HEK293 (cell line): ENCODE results near the gene ABCB10.
A peak's percentile ranks its signal among the peaks of the same experiment; 100 is the strongest.

Experiments
- GLIS1 ChIP-seq: fragments of 450-650 bp; formaldehyde crosslinking; IDR thresholded peaks from 2 replicates; pipeline ENCODE4 v1.5.1; 2016; ENCODE audit warnings: missing biosample characterization, missing genetic modification characterization
- HOXC10 ChIP-seq: sonication (generic); formaldehyde crosslinking; IDR thresholded peaks from 2 replicates; pipeline ENCODE4 v1.8.1; 2023; ENCODE audit warnings: mild to moderate bottlenecking, missing genetic modification reagents
- KLF16 ChIP-seq: fragments of 450-650 bp; formaldehyde crosslinking; IDR thresholded peaks from 2 replicates; pipeline ENCODE4 v1.5.1; 2017; ENCODE audit warnings: missing biosample characterization, missing genetic modification characterization
- SP2 ChIP-seq: fragments of 450-650 bp; formaldehyde crosslinking; IDR thresholded peaks from 2 replicates; pipeline ENCODE4 v1.5.1; 2016; ENCODE audit warnings: missing biosample characterization, missing genetic modification characterization
- SP7 ChIP-seq: fragments of 450-650 bp; formaldehyde crosslinking; IDR thresholded peaks from 2 replicates; pipeline ENCODE4 v1.5.1; 2016; ENCODE audit warnings: missing biosample characterization, missing genetic modification characterization
- ZFP41 ChIP-seq: fragments of 450-650 bp; formaldehyde crosslinking; IDR thresholded peaks from 2 replicates; pipeline ENCODE4 v1.5.1; 2016; ENCODE audit warnings: missing biosample characterization, missing genetic modification characterization, borderline replicate concordance
- ZIC2 ChIP-seq: fragments of 450-650 bp; formaldehyde crosslinking; IDR thresholded peaks from 2 replicates; pipeline ENCODE4 v1.5.1; 2016; ENCODE audit warnings: missing biosample characterization, missing genetic modification characterization
- ZNF146 ChIP-seq: fragments of 450-650 bp; formaldehyde crosslinking; IDR thresholded peaks from 2 replicates; pipeline ENCODE4 v1.5.1; 2016; ENCODE audit warnings: missing biosample characterization, missing genetic modification characterization
- ZNF155 ChIP-seq: fragments of 450-650 bp; formaldehyde crosslinking; IDR thresholded peaks from 2 replicates; pipeline ENCODE4 v1.5.1; 2016; ENCODE audit warnings: missing biosample characterization, missing genetic modification characterization
- ZNF169 ChIP-seq: fragments of 450-650 bp; formaldehyde crosslinking; IDR thresholded peaks from 2 replicates; pipeline ENCODE4 v1.5.1; 2016; ENCODE audit warnings: missing biosample characterization, missing genetic modification characterization
- ZNF221 ChIP-seq: fragments of 450-650 bp; formaldehyde crosslinking; IDR thresholded peaks from 2 replicates; pipeline ENCODE4 v1.5.1; 2017; ENCODE audit warnings: missing biosample characterization, missing genetic modification characterization, borderline replicate concordance
- ZNF223 ChIP-seq: fragments of 450-650 bp; formaldehyde crosslinking; IDR thresholded peaks from 2 replicates; pipeline ENCODE4 v1.5.1; 2016; ENCODE audit warnings: missing biosample characterization, missing genetic modification characterization
- ZNF248 ChIP-seq: fragments of 450-650 bp; formaldehyde crosslinking; IDR thresholded peaks from 2 replicates; pipeline ENCODE4 v1.5.1; 2017; ENCODE audit warnings: missing biosample characterization, missing genetic modification characterization
- ZNF292 ChIP-seq: fragments of 450-650 bp; formaldehyde crosslinking; IDR thresholded peaks from 2 replicates; pipeline ENCODE4 v1.5.1; 2016; ENCODE audit warnings: low read depth, missing biosample characterization, missing genetic modification characterization, borderline replicate concordance
- ZNF302 ChIP-seq: fragments of 450-650 bp; formaldehyde crosslinking; IDR thresholded peaks from 2 replicates; pipeline ENCODE4 v1.5.1; 2016; ENCODE audit warnings: missing biosample characterization, missing genetic modification characterization, low read depth
- ZNF311 ChIP-seq: fragments of 450-650 bp; formaldehyde crosslinking; IDR thresholded peaks from 2 replicates; pipeline ENCODE4 v1.5.1; 2017; ENCODE audit warnings: missing biosample characterization, missing genetic modification characterization, borderline replicate concordance
- ZNF341 ChIP-seq: fragments of 450-650 bp; formaldehyde crosslinking; IDR thresholded peaks from 2 replicates; pipeline ENCODE4; 2016; ENCODE audit warnings: low read depth, missing biosample characterization, missing genetic modification characterization
- ZNF350 ChIP-seq: fragments of 450-650 bp; formaldehyde crosslinking; IDR thresholded peaks from 2 replicates; pipeline ENCODE4 v1.5.0; 2017; ENCODE audit warnings: missing biosample characterization, mild to moderate bottlenecking, missing genetic modification characterization
- ZNF623 ChIP-seq: fragments of 450-650 bp; formaldehyde crosslinking; IDR thresholded peaks from 2 replicates; pipeline ENCODE4 v1.5.1; 2016; ENCODE audit warnings: missing biosample characterization, missing genetic modification characterization
- ZNF624 ChIP-seq: fragments of 450-650 bp; formaldehyde crosslinking; IDR thresholded peaks from 2 replicates; pipeline ENCODE4 v1.5.1; 2017; ENCODE audit warnings: missing biosample characterization, missing genetic modification characterization
- ZNF629 ChIP-seq: fragments of 450-650 bp; formaldehyde crosslinking; IDR thresholded peaks from 2 replicates; pipeline ENCODE4 v1.5.1; 2017; ENCODE audit warnings: missing biosample characterization, missing genetic modification characterization
- ZNF670 ChIP-seq: fragments of 450-650 bp; formaldehyde crosslinking; IDR thresholded peaks from 2 replicates; pipeline ENCODE4 v1.5.1; 2016; ENCODE audit warnings: missing biosample characterization, missing genetic modification characterization, low read depth
- ZNF701 ChIP-seq: fragments of 450-650 bp; formaldehyde crosslinking; IDR thresholded peaks from 2 replicates; pipeline ENCODE4 v1.5.1; 2016; ENCODE audit warnings: missing biosample characterization, missing genetic modification characterization
- ZNF830 ChIP-seq: fragments of 450-650 bp; IDR thresholded peaks from 2 replicates; pipeline ENCODE4 v1.5.0; 2018; ENCODE audit warnings: missing biosample characterization, missing genetic modification characterization, low read depth, mild to moderate bottlenecking, moderate library complexity
- TF ChIP-seq, protein P1 (sequence below): fragments of 450-650 bp; formaldehyde crosslinking; conservative IDR thresholded peaks from 2 replicates; pipeline ENCODE4 v1.5.1; 2016; ENCODE audit warnings: low read depth, missing biosample characterization, missing genetic modification characterization
- TF ChIP-seq, protein P2 (sequence below): IDR thresholded peaks from 2 replicates; pipeline ENCODE4 v1.6.1; 2011; ENCODE audit warnings: mild to moderate bottlenecking, low read depth, low read length, borderline replicate concordance
- TF ChIP-seq, protein P3 (sequence below): fragments of 450-650 bp; formaldehyde crosslinking; IDR thresholded peaks from 2 replicates; pipeline ENCODE4 v1.5.1; 2016; ENCODE audit warnings: missing biosample characterization, missing genetic modification characterization
- TF ChIP-seq, protein P4 (sequence below): sonication (generic); formaldehyde crosslinking; IDR thresholded peaks from 2 replicates; pipeline ENCODE4 v1.8.1; 2022; ENCODE audit warnings: mild to moderate bottlenecking, moderate library complexity, missing genetic modification reagents
- TF ChIP-seq, protein P5 (sequence below): fragments of 450-650 bp; formaldehyde crosslinking; IDR thresholded peaks from 2 replicates; pipeline ENCODE4 v1.5.1; 2016; ENCODE audit warnings: missing biosample characterization, missing genetic modification characterization

ABCB10 gene

DNA sequence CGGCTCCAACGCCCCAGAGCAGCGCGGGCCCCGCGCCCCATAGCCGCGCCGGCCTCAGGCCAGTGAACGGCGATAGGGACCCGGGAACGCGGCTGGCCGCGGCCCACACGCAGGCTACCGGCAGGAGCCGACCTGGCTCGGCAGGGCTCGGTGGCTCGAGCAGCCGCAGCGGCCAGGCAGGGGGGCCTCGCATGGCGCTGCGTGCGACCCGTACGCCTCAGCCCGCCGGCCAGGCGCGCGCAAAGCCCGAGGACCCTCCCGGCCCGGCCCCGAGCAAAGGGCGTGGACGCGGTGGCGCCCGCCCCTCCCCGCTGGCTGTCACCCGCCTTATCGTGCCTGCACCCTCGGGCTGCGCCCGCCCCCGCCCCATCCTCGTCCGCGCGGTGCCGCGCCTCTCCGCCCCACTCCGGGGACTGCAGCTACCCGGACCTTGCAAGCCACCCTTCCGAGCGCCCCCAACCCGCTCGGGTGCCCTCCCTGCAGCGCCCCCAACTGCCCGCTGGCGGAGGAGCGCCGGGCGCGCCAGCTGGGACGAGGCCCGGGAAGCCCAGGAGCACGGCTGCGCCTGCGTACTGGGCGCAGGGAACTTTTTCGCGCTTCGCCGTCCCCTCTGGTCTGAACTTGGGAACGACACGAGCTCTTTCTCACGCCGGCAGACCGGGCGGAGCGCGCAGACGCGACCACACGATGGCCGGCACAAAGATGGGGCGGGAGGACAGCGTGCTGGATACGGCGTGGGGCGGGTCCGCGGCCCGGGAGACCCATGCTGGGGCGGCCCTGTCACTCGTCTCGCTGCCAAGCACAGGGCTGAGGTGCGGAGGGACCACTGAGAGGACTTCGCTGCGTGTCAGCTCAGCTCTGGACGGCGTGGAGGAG is at the start of gene ABCB10 (continued):
- TF ChIP-seq, protein P1, sequence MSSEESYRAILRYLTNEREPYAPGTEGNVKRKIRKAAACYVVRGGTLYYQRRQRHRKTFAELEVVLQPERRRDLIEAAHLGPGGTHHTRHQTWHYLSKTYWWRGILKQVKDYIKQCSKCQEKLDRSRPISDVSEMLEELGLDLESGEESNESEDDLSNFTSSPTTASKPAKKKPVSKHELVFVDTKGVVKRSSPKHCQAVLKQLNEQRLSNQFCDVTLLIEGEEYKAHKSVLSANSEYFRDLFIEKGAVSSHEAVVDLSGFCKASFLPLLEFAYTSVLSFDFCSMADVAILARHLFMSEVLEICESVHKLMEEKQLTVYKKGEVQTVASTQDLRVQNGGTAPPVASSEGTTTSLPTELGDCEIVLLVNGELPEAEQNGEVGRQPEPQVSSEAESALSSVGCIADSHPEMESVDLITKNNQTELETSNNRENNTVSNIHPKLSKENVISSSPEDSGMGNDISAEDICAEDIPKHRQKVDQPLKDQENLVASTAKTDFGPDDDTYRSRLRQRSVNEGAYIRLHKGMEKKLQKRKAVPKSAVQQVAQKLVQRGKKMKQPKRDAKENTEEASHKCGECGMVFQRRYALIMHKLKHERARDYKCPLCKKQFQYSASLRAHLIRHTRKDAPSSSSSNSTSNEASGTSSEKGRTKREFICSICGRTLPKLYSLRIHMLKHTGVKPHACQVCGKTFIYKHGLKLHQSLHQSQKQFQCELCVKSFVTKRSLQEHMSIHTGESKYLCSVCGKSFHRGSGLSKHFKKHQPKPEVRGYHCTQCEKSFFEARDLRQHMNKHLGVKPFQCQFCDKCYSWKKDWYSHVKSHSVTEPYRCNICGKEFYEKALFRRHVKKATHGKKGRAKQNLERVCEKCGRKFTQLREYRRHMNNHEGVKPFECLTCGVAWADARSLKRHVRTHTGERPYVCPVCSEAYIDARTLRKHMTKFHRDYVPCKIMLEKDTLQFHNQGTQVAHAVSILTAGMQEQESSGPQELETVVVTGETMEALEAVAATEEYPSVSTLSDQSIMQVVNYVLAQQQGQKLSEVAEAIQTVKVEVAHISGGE (tag by site-specific recombination): peak; percentile 86
- TF ChIP-seq ZNF155 (tag by site-specific recombination) (no peak), ZNF146 (tag by site-specific recombination) (no peak), ZNF302 (tag by site-specific recombination) (no peak), ZNF169 (tag by site-specific recombination) (no peak), ZNF670 (tag by site-specific recombination) (no peak), ZNF221 (tag by site-specific recombination) (peak; percentile 50; the same call in 1 of the 2 replicates), GLIS1 (tag by site-specific recombination) (peak; percentile 87), ZNF248 (no peak), ZNF701 (no peak), ZNF629 (tag by site-specific recombination) (peak; percentile 74), ZNF624 (tag by site-specific recombination) (no peak), ZNF292 (tag by site-specific recombination) (no peak), ZNF350 (no peak), SP2 (tag by site-specific recombination) (peak; percentile 97), ZFP41 (no peak), ZNF223 (tag by site-specific recombination) (peak; percentile 99), ZNF341 (tag by site-specific recombination) (peak; percentile 81), ZNF830 (tag by site-specific recombination) (no peak), ZNF623 (tag by site-specific recombination) (no peak), ZIC2 (tag by site-specific recombination) (peak; percentile 89), ZNF311 (tag by site-specific recombination) (no peak), SP7 (tag by site-specific recombination) (peak; percentile 92), KLF16 (tag by site-specific recombination) (peak; percentile 98), HOXC10 (CRISPR knock-in tag) (0 out of 2 replicates have a peak, but pooled peaks have one; percentile 37)
- TF ChIP-seq, protein P2, sequence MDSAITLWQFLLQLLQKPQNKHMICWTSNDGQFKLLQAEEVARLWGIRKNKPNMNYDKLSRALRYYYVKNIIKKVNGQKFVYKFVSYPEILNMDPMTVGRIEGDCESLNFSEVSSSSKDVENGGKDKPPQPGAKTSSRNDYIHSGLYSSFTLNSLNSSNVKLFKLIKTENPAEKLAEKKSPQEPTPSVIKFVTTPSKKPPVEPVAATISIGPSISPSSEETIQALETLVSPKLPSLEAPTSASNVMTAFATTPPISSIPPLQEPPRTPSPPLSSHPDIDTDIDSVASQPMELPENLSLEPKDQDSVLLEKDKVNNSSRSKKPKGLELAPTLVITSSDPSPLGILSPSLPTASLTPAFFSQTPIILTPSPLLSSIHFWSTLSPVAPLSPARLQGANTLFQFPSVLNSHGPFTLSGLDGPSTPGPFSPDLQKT: no peak
- TF ChIP-seq, protein P3, sequence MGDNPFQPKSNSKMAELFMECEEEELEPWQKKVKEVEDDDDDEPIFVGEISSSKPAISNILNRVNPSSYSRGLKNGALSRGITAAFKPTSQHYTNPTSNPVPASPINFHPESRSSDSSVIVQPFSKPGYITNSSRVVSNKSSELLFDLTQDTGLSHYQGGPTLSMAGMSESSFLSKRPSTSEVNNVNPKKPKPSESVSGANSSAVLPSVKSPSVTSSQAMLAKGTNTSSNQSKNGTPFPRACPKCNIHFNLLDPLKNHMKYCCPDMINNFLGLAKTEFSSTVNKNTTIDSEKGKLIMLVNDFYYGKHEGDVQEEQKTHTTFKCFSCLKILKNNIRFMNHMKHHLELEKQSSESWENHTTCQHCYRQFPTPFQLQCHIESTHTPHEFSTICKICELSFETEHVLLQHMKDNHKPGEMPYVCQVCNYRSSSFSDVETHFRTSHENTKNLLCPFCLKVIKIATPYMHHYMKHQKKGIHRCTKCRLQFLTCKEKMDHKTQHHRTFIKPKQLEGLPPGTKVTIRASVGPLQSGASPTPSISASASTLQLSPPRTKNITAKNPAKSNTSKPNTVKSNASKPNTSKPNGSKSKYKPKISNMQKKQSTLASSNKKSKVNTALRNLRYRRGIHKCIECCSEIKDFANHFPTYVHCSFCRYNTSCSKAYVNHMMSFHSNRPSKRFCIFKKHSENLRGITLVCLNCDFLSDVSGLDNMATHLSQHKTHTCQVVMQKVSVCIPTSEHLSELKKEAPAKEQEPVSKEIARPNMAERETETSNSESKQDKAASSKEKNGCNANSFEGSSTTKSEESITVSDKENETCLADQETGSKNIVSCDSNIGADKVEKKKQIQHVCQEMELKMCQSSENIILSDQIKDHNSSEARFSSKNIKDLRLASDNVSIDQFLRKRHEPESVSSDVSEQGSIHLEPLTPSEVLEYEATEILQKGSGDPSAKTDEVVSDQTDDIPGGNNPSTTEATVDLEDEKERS (tag by site-specific recombination): no peak
- TF ChIP-seq, protein P4, sequence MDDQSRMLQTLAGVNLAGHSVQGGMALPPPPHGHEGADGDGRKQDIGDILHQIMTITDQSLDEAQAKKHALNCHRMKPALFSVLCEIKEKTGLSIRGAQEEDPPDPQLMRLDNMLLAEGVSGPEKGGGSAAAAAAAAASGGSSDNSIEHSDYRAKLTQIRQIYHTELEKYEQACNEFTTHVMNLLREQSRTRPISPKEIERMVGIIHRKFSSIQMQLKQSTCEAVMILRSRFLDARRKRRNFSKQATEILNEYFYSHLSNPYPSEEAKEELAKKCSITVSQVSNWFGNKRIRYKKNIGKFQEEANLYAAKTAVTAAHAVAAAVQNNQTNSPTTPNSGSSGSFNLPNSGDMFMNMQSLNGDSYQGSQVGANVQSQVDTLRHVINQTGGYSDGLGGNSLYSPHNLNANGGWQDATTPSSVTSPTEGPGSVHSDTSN (CRISPR knock-in tag): peak; percentile 90; the same call in 1 of the 2 replicates
- TF ChIP-seq, protein P5, sequence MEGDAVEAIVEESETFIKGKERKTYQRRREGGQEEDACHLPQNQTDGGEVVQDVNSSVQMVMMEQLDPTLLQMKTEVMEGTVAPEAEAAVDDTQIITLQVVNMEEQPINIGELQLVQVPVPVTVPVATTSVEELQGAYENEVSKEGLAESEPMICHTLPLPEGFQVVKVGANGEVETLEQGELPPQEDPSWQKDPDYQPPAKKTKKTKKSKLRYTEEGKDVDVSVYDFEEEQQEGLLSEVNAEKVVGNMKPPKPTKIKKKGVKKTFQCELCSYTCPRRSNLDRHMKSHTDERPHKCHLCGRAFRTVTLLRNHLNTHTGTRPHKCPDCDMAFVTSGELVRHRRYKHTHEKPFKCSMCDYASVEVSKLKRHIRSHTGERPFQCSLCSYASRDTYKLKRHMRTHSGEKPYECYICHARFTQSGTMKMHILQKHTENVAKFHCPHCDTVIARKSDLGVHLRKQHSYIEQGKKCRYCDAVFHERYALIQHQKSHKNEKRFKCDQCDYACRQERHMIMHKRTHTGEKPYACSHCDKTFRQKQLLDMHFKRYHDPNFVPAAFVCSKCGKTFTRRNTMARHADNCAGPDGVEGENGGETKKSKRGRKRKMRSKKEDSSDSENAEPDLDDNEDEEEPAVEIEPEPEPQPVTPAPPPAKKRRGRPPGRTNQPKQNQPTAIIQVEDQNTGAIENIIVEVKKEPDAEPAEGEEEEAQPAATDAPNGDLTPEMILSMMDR (tag by site-specific recombination): peak; percentile 100
